T-helper 9 cell (primary cell): Measurements from ENCODE around the gene RAB1A.
"Not testable (repeated sequence)": the region's sequence is repeated elsewhere in the genome, so short reads cannot be mapped to it uniquely, and the experiment has no call there.

Source experiments
- DNase-seq: peaks from one replicate; pipeline ENCODE4 v3.0.0-alpha.2; 2020

Gene RAB1A

DNA sequence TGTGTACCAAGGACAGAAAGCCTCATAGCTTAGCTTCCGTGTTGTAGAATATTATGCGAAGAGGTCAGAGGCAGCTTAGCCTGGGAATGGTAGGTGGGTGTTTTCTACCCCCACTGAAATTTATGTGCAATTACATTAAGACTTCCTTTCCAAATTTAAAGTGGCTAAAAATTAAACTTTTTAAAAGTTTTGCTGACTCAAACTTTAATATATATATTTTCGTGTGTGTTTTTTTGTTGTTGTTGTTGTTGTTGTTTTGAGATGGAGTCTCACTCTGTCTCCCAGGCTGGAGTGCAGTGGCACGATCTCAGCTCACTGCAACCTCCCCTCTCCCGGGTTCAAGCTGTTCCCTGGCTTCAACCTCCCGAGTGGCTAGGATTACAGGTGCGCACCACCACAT is 4.3 kb upstream of the RAB1A start:
- DNase-seq, result no peak

DNA sequence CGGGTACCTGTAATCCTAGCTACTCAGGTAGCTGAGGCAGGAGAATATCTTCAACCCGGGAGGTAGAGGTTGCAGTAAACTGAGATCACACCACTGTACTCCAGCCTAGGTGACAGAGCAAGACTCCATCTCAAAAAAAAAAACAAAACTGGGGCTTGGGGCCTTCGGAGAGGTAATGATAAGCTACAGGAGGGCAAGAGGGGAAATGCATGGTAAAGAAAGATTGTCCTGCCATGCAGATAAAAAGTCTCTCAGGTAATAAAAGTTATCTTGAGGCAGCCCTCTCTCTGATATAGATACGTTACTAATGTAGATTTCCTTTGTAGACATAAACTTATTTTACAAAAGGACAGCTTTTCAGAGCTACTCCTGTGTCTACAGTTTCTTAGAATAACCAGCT is 3.7 kb upstream of the RAB1A start:
- DNase-seq, result no peak

DNA sequence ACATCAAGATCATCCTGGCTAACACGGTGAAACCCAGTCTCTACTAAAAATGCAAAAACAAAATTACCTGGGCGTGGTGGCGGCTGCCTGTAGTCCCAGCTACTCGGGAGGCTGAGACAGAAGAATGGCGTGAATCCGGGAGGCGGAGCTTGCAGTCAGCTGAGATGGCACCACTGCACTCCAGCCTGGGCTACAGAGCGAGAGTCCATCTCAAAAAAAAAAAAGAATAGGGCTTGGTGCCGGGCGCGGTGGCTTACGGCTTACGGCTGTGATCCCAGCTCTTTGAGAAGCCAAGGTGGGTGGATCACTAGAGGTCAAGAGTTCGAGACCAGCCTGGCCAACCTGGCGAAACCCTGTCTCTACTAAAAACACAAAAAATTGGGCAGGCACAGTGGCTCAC is 3.0 kb upstream of the RAB1A start:
- DNase-seq, result not testable (repeated sequence)

DNA sequence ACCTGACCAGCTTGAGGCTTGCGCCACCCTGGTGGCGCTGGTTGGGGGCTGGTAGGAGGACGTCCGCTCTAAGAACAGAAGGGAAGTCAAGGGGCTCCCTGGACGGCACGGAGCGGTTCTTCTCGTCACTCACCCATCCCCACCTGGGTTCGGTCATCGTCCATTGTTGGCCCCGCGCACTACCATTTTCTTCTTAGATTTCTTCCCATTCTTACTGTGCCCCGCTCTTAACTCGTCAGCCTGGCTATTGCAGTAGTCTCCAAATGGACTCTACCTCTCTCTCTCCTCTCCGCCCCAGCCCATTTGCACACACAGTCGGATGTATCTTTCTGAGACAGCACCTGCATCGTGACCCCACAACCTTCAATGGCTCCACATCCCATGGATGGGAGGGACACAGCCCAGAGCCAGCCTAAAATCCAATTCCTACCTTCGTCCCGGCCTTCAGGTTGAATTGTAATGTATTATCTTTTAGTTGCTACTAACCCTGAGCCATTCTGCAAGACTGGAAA is 814 bp upstream of the RAB1A start:
- DNase-seq, result no peak

GRCh38 chr2:65129286-65129825 is 550 bp downstream of the RAB1A start:
- DNase-seq, result no peak

- no peak for DNase-seq
Observed at GRCh38 chr2:65128297-65129190, 1.4 kb downstream of the RAB1A start.

- DNase-seq, result not testable (repeated sequence)
Observed at GRCh38 chr2:65125457-65125856, 4.4 kb downstream of the RAB1A start.

DNA sequence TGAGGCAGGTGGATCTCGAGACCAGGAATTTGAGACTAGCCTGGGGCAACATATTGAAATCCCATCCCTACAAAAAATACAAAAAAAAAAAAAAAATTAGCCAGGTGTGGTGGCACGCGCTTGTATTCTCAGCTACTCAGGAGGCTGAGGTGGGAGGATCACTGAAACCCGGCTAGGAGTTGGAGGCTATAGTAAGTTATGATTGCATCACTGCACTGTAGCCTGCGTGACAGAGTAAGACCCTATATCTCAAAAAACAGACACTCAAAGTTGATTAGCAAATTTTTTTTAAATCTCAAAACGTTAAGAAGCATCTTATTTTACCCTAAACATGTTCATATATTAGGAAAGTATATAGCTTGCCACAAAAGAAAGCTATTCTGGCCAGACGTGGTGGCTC is 7.6 kb downstream of the RAB1A start:
- no peak for DNase-seq

DNA sequence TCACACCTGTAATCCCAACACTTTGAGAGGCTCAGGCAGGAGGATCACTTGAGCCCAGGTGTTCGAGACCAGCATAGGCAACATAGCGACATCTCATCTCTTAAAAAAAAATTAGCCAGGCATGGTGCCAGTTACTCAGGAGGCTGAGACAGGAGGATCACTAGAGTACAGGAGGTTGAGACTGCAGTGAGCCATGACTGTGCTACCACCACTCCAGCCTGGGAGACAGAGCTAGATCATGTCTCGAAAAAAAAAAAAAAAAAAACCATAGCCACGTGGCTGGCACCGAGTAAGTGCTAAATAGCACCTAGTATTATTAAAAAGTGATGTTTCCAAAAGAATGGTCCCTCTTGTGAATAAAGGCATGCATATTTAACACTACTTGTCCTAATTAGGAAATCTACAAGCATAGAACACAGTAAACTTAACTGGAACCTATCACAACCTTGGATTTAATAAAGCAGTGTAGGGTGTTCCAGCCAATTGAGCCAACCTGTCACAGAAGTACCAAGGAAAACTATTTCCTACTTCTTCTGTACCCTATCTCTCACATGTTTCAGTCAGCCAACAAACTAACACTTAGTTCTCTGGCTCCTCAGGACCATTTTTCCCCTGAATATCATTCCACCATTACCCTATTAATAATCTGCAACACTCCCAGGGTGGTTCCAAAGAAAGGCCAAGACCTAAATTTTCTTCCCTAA is 8.8 kb downstream of the RAB1A start:
- no peak for DNase-seq

DNA sequence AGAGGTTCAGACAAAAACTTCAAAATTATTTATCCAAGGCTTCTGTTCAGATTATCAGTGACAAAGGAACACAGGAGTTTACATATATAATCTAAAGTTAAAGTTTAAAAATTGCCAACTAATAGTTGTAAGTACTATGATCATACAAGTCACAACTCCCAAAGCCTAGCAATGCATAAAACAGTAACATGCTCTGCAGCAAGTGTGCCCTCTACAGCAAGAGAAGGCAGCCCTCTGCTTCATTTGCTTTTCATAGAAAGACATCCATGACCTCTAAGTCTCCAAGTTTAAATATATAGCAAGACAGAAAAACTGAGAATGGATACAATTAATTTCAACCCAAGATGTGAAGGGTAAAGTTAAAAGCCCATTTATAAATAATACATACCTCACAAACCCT is 13.3 kb downstream of the RAB1A start:
- no peak for DNase-seq

DNA sequence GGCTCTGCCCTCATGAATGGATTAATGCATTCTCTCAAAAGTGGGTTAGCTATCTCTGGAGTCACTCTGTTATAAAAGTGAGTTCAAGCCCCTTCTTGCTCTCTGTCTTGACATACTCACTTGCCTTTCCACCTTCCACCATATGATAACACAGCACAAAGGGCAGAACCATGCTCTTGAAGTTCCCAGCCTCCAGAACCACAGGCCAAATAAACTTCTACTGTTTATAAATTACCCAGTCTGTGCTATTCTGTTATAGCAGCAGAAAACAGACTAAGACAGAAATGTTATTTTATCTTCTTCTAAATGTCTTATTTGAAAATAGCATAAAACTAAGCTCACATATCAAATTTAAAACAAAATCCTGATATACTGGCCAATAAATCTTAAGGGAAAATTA is 15.0 kb downstream of the RAB1A start:
- DNase-seq, result no peak

DNA sequence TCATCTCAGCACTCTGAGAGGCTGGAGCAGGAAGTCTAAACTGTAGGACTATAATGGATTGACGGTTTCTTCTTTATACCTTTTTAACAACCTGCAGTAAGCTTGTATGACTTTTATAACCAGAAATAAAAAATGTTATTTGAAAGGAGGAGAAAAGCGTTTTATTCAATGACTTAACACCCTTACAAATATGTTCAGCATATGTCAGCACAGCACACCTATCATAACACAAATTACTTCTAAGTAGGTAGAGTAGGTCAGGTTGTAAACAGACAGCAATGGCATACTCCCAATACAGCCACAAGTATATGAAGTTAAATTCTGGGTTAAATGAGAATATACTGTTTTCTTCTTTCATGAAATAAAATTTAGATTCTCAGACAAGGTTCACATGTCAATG is 16.1 kb downstream of the RAB1A start:
- no peak for DNase-seq

- DNase-seq, result no peak
Observed at GRCh38 chr2:65113229-65113628, 16.7 kb downstream of the RAB1A start.

- DNase-seq, result no peak
Observed at GRCh38 chr2:65112633-65113032, 17.3 kb downstream of the RAB1A start.

- no peak for DNase-seq
Observed at GRCh38 chr2:65108780-65109179, 21.1 kb downstream of the RAB1A start.

DNA sequence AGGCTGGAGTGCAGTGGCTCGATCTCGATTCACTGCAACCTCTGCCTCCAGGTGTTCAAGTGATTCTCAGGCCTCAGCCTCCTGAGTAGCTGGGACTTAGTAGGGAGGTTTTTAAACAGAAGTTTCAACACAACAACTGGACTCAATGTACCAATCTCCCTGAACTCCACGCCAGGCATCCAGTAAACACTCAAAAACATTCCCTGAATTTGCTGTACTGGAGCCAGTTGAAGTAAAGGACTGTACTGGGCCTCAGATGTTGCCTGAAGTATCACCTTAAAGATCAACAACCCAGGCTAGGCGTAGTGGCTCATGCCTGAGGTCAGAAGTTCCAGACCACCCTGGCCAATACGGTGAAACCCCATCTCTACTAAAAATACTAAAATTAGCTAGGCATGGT is 22.4 kb downstream of the RAB1A start:
- DNase-seq, result no peak

DNA sequence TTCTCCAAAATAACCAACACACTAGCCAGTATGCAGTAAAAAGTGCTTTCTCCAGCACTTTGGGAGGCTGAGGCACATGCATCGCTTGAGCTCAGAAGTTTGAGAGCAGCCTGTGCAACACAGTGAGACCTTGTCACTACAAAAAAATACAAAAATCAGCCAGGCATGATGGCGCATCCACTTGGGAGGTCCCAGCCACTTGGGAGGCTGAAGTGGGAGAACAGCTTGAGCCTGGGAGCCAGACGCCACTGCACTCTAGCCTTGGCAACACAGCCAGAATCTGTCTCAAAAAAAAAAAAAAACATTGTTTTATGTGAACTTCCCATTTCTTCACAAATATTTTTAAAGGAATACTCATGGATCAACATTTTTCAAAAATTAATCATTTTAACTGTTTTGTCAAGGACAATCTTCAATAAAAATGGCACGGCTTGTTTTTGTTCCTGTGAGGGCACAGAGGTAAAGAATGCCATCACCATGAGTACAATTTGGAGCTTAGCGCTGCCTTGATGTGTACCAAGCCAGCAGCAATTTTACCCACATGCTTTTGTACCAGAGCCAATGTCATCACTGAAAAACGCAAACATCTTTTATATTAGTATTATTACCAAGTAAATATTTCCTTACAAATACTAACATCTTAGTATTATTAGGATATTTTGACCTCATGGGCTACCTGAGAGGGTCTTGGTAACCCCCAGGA is 26.7 kb downstream of the RAB1A start:
- no peak for DNase-seq

DNA sequence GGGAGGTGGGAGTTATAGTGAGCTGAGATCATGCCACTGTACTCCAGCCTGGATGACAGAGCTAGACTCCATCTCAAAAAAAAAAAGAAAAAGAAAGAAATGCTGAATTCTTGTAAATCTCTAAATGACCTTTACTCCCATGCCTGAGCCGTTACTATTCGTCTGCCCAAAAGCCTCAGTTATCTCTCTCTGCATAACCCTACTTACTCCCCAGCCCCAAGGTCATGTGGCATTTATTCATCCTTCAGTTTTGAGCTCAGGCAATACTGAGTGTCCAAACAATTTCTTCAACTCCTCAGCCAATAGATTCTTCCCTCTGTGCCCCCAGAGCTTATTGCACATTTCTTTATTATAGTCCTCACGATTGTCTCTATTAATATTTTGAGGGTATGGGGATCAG is 28.8 kb downstream of the RAB1A start:
- no peak for DNase-seq

DNA sequence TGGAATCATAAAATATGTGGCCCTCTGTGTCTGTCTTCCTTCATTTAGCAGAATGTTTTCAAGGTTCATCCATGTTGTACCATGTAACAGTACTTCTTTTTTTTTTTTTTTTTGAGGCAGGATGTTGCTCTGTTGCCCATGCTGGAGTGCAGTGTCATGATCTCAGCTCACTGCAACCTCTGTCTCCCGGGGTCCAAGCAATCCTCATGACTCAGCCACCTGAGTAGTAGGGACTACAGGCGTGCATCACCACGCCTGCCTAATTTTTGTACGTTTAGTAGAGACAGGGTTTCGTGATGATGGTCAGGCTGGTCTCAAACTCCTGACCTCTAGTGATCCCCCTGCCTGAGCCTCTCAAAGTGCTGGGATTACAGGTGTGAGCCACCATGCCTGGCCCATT is 31.2 kb downstream of the RAB1A start:
- DNase-seq, result no peak

DNA sequence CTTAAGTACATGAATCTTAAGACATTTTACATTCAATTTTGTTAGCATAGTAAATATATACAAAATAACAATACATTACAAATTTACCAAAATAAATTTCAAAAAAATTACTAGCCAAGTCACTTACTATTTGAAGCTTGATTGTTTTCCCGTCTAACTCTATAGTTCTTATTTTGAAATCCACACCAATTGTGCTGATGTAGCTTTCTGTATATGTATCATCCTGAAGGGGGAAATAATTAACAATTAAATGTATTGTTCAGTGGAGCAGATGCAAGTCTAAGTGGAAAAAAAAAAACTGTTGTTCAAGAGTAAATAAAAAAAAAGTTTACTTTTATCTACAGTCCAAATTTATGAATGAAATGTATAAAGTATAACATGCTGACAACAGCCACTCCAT is 32.1 kb downstream of the RAB1A start:
- DNase-seq, result no peak

DNA sequence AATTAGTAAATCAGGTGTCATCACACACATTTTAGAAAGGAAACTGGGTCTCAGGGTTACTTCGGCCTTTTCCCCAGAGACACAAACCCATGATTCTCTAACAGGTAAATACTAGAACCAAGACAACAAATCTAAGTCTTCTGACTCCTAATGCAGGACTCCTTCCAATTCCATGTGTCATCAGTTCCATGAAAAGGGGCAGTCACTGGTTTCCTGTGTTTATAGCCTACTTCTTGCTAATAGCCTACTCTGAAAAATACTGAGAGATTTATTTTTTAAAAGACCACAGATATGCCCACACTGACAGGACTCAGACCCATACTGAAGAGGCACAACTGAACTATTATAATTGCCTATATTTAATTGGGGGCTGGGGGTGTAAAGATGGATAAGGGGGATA is 33.0 kb downstream of the RAB1A start:
- DNase-seq, result no peak

DNA sequence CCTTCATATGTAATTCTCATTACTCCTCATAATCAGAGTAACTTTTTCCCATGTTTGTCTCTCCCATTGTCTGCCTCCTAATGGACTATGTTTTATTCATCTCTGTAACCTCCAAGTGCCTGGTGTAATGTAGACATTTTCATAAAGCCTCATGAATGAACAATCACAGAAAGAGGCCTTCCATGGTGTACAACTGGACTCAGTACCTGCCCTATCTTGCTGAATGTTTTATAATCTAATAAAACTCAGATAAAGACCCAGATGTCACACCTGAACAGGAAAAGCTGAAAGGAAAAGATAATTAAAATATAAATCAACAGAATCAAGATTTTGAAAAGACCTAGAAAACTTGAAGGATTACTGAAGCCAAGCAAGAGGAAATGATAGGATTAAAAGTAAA is 36.7 kb downstream of the RAB1A start:
- DNase-seq, result no peak

DNA sequence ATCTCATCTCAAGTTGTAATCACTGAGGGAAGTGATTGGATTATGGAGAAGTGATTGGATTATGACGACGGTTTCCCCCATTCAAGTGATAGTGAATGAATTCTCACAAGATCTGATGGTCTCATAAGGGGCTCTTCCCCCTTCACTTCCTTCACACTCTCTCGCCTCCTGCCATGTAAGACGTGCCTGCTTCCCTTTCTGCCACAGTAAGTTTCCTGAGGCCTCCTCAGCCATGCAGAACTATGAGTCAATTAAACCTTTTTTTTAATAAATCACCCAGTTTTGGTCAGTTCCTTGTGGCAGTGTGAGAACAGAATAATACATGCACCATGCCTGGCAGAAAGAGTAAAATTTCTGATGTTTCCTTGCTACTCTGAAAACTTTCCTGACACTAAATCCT is 37.1 kb downstream of the RAB1A start:
- no peak for DNase-seq
